Measurements from ENCODE around the gene LFNG.

The LFNG gene

DNA sequence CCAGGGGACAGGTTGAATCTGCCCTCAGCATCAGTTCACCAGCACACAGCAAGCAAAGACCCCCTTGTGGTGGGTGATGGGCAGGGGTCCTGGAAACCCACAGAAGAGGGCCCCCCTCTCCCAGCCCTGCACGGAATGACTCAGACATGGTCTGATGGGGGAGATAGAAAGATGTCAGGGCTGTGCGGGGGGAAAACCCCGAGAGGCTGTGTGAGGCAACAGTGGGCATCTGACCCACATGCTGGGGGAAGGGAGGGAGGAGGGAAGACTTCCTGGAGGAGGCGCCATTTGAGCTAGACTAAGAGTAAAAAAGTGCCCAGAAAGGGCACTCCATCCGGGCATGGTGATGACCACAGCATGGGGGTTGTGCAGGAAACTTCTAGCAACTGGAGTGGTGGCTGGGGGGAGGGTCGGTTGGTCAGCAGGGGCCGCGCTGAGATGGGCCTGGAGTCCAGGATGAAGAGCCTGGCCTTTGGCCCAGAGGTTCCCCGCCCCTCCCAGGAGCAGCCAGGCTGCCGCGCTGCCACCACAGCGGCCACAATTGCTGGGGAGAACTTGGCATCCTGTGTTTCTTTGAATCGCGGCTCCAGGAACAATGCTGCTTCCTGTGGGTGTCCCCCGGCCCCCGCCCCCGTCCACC lies 2.5 kb downstream of the LFNG start:
- no peaks in the 10 kb centered on the region for H3K79me2 ChIP-seq (ENCODE audit: insufficient read depth, low read length)
- no peak overlapping the region for H3K27ac ChIP-seq (ENCODE audit: low read depth, low read length, poor library complexity, severe bottlenecking)
- no peaks in the 10 kb centered on the region for H3K9me2 ChIP-seq (ENCODE audit: low read depth, low read length)
- no peak overlapping the region for H3K4me2 ChIP-seq (ENCODE audit: low read length)
- no peaks in the 10 kb centered on the region for H3K36me3 ChIP-seq (ENCODE audit: insufficient read depth, low read length)
- no peaks in the 10 kb centered on the region for H4K20me1 ChIP-seq (ENCODE audit: insufficient read depth, low read length)
- H3K4me1 ChIP-seq (ENCODE audit: insufficient read depth, low read length, severe bottlenecking) = peaks cover 11% of the 10 kb centered on the region
- H3K4me3 ChIP-seq (ENCODE audit: low read depth, low read length, poor library complexity, severe bottlenecking) = no peak overlapping the region
- H3F3A ChIP-seq (ENCODE audit: insufficient read depth, low read length) = no peaks in the 10 kb centered on the region
- no peak overlapping the region for H2AFZ ChIP-seq (ENCODE audit: low read length)
- TF ChIP-seq, protein P1, sequence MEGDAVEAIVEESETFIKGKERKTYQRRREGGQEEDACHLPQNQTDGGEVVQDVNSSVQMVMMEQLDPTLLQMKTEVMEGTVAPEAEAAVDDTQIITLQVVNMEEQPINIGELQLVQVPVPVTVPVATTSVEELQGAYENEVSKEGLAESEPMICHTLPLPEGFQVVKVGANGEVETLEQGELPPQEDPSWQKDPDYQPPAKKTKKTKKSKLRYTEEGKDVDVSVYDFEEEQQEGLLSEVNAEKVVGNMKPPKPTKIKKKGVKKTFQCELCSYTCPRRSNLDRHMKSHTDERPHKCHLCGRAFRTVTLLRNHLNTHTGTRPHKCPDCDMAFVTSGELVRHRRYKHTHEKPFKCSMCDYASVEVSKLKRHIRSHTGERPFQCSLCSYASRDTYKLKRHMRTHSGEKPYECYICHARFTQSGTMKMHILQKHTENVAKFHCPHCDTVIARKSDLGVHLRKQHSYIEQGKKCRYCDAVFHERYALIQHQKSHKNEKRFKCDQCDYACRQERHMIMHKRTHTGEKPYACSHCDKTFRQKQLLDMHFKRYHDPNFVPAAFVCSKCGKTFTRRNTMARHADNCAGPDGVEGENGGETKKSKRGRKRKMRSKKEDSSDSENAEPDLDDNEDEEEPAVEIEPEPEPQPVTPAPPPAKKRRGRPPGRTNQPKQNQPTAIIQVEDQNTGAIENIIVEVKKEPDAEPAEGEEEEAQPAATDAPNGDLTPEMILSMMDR (IDR thresholded peaks at IDR 0.05; ENCODE audit: low read length) = no peak
- no peak for TF ChIP-seq EZH2 (IDR thresholded peaks at IDR 0.05; ENCODE audit: borderline replicate concordance, low read length)
- no peaks in the 10 kb centered on the region for H3K9me3 ChIP-seq (ENCODE audit: low read length)
- no peak overlapping the region for H3K9ac ChIP-seq (ENCODE audit: low read length)
- peaks cover 27% of the 10 kb centered on the region for H3K27me3 ChIP-seq (ENCODE audit: insufficient read depth, low read length)

DNA sequence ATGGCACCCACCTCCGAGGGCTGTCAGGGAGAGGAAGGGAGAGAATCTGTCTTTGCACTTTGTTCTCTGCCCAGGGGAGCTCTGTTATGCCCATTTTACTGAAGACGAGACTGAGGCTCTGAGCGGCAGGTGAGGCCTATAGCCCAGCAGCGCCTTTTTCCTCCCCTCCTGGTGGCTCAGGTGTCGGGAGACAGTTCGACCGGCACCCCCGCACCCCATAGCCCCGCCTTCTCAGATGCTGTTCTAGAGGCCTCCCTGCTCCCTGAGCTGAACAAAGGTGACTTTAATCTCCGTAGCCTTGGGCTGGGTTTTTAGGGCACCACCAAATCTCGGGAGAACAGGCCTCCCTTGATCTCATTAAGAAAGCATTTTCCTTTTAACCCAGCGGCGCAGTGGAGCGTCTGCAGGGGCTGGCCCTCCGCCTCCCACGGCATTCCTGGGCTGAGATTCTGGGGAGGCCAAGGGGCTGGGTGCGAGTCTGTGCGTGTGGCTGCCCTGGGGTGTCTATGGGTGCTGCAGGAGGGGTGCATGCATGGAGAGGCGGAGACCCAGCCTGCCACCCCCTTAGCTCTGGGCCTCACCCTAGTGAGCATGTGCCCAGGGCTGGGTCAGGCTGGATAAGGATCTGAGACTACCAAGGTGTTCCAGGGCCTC lies 3.3 kb downstream of the LFNG start:
- Histone ChIP-seq H3K9me2 (ENCODE audit: low read depth, low read length) (no peaks in the 10 kb centered on the region), H3K9ac (ENCODE audit: low read length) (no peak overlapping the region), H3K4me1 (ENCODE audit: insufficient read depth, low read length, severe bottlenecking) (peaks cover 11% of the 10 kb centered on the region), H3K27ac (ENCODE audit: low read depth, low read length, poor library complexity, severe bottlenecking) (no peak overlapping the region), H3K36me3 (ENCODE audit: insufficient read depth, low read length) (no peaks in the 10 kb centered on the region), H3K4me3 (ENCODE audit: low read depth, low read length, poor library complexity, severe bottlenecking) (no peak overlapping the region), H3K9me3 (ENCODE audit: low read length) (no peaks in the 10 kb centered on the region), H3K79me2 (ENCODE audit: insufficient read depth, low read length) (no peaks in the 10 kb centered on the region), H2AFZ (ENCODE audit: low read length) (no peak overlapping the region), H3K4me2 (ENCODE audit: low read length) (no peak overlapping the region), H3K27me3 (ENCODE audit: insufficient read depth, low read length) (peaks cover 27% of the 10 kb centered on the region), H3F3A (ENCODE audit: insufficient read depth, low read length) (no peaks in the 10 kb centered on the region), H4K20me1 (ENCODE audit: insufficient read depth, low read length) (no peaks in the 10 kb centered on the region)
- TF ChIP-seq, protein P1 (IDR thresholded peaks at IDR 0.05; ENCODE audit: low read length) = no peak
- no peak for TF ChIP-seq EZH2 (IDR thresholded peaks at IDR 0.05; ENCODE audit: borderline replicate concordance, low read length)

DNA sequence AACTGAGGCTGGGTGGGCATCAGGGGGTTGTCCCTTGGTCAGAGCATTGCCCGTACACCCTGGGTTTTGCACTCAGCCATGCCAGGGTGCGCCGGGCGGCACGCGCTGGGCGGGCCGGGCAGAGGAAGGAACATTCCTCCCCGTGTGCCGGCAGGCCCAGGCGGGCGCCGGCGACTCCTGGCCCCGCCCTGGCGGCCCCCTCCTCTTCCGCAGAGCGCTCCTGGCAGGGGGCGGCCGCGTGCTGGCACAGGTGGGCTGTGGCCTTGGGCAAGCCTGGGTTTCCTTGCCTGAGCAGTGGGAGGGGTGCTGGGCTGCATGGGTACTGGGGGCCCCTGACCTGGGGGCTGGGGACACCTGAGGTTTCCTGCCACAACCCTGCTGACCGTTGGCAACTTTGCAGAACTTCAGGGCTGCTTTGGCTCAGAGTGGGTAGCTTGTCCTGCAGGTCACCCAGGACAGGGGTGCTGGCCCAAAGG lies 3.9 kb downstream of the LFNG start:
- Histone ChIP-seq H3K27me3 (ENCODE audit: insufficient read depth, low read length) (peaks cover 27% of the 10 kb centered on the region), H3K4me3 (ENCODE audit: low read depth, low read length, poor library complexity, severe bottlenecking) (no peak overlapping the region), H3K4me1 (ENCODE audit: insufficient read depth, low read length, severe bottlenecking) (peaks cover 8% of the 10 kb centered on the region), H4K20me1 (ENCODE audit: insufficient read depth, low read length) (no peaks in the 10 kb centered on the region), H3K79me2 (ENCODE audit: insufficient read depth, low read length) (no peaks in the 10 kb centered on the region), H3K4me2 (ENCODE audit: low read length) (no peak overlapping the region), H3K9me3 (ENCODE audit: low read length) (no peaks in the 10 kb centered on the region), H2AFZ (ENCODE audit: low read length) (no peak overlapping the region), H3K36me3 (ENCODE audit: insufficient read depth, low read length) (no peaks in the 10 kb centered on the region), H3F3A (ENCODE audit: insufficient read depth, low read length) (no peaks in the 10 kb centered on the region), H3K27ac (ENCODE audit: low read depth, low read length, poor library complexity, severe bottlenecking) (no peak overlapping the region), H3K9ac (ENCODE audit: low read length) (no peak overlapping the region), H3K9me2 (ENCODE audit: low read depth, low read length) (no peaks in the 10 kb centered on the region)
- TF ChIP-seq, protein P1 (IDR thresholded peaks at IDR 0.05; ENCODE audit: low read length) = no peak
- no peak for TF ChIP-seq EZH2 (IDR thresholded peaks at IDR 0.05; ENCODE audit: borderline replicate concordance, low read length)
